Endothelial cell of umbilical vein (primary cell): ENCODE results near the gene WSB1.

ENCODE experiments used
- CTCF ChIP-seq, 2 donors: IDR thresholded peaks; 1 replicate in 1 of 2; 2 replicates in 1 of 2; pipeline ENCODE4 v1.5.1; 2011; ENCODE audit warnings: low read length in 2 of 2, mild to moderate bottlenecking in 2 of 2, moderate library complexity in 2 of 2, control low read depth in 1 of 2, inconsistent platforms in 1 of 2, low read depth in 1 of 2; ENCODE audit not compliant: insufficient read depth in 1 of 2; ENCODE audit errors: extremely low read depth in 1 of 2
- EZH2 ChIP-seq: IDR thresholded peaks from 2 replicates; pipeline ENCODE4 v1.6.1; 2012; ENCODE audit warnings: borderline replicate concordance, low read depth, mild to moderate bottlenecking, moderate library complexity, low read length, inconsistent platforms; ENCODE audit not compliant: severe bottlenecking
- MAX ChIP-seq: IDR thresholded peaks from 2 replicates; pipeline ENCODE4 v1.6.1; 2011; ENCODE audit not compliant: insufficient read depth, insufficient read length
- MYC ChIP-seq: IDR thresholded peaks from one replicate; pipeline ENCODE4 v1.6.1; 2011; ENCODE audit warnings: mild to moderate bottlenecking, low read depth, low read length
- POLR2A ChIP-seq: IDR thresholded peaks from 2 replicates; pipeline ENCODE4 v1.6.1; 2012; ENCODE audit warnings: low read depth, mild to moderate bottlenecking, control low read depth, low read length

GRCh38 chr17:27246537-27246936, 47.4 kb upstream of the WSB1 start:
- TF ChIP-seq CTCF (IDR thresholded peaks at IDR 0.05; ENCODE audit: extremely low read depth in 1 of 2, insufficient read depth in 1 of 2, low read depth in 1 of 2, low read length in 2 of 2) (no peak), EZH2 (no peak), MYC (no peak), POLR2A (no peak), MAX (no peak)
